Umbilical cord (tissue), 2 donors: ENCODE results near the gene RPS6KA1. TPM values are rescaled to one million over a fixed set of nuclear protein-coding genes. Genes with fewer than 3 reads are reported as not detected.
"Not testable (repeated sequence)": the region's sequence is repeated elsewhere in the genome, so short reads cannot be mapped to it uniquely, and the experiment has no call there.

Experiments used
- DNase-seq: peaks from one replicate; pipeline ENCODE4 v3.0.0-alpha.2; 2015; ENCODE audit warnings: low spot score
- total RNA-seq: library from RNA; depleted of rRNA; stranded (reverse); fragments of >200 nt; gene quantifications from one replicate; pipeline ENCODE4 v1.2.3, GENCODE V29; 2014; ENCODE audit warnings: low replicate concordance; ENCODE audit not compliant: insufficient read depth

Gene RPS6KA1
- total RNA-seq, result 11.1 TPM

GRCh38 chr1:26529655-26530409 lies at the start of gene RPS6KA1:
TSS of gene RPS6KA1 (plus strand) at chr1:26529761. CDS start at chr1:26529921, 160 bp downstream.
- peak; percentile 48 for DNase-seq

DNA sequence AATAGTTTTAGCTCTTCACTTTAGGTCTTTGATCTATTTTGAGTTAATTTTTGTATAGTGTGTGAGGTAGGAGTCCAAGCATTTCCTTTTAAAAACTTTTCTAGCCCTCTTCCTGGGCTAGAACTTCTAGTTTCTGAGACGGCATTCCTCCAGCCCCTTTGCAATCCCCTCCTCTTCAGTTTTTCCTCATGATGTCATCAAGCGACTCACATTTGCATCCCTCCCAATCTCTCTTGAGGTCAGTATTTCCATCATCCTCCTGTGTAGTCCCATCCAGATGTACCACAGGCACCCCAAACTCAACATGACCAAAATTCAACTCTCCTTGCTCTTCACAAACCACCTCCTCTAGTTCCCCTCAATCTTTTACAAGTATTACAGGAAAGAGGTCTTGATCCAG lies 46.6 kb upstream of the RPS6KA1 start:
- DNase-seq, result no peak

- no peak for DNase-seq
Measured at GRCh38 chr1:26483980-26484379, 45.6 kb upstream of the RPS6KA1 start.

- DNase-seq, result no peak
Measured at GRCh38 chr1:26490155-26490554, 39.4 kb upstream of the RPS6KA1 start.

- DNase-seq, result no peak
Measured at GRCh38 chr1:26493267-26493666, 36.3 kb upstream of the RPS6KA1 start.

GRCh38 chr1:26493938-26494337 lies 35.6 kb upstream of the RPS6KA1 start:
- no peak for DNase-seq

GRCh38 chr1:26496861-26497260 lies 32.7 kb upstream of the RPS6KA1 start:
- DNase-seq, result peak; percentile 60

GRCh38 chr1:26498894-26499293 lies 30.7 kb upstream of the RPS6KA1 start:
- DNase-seq, result no peak

DNA sequence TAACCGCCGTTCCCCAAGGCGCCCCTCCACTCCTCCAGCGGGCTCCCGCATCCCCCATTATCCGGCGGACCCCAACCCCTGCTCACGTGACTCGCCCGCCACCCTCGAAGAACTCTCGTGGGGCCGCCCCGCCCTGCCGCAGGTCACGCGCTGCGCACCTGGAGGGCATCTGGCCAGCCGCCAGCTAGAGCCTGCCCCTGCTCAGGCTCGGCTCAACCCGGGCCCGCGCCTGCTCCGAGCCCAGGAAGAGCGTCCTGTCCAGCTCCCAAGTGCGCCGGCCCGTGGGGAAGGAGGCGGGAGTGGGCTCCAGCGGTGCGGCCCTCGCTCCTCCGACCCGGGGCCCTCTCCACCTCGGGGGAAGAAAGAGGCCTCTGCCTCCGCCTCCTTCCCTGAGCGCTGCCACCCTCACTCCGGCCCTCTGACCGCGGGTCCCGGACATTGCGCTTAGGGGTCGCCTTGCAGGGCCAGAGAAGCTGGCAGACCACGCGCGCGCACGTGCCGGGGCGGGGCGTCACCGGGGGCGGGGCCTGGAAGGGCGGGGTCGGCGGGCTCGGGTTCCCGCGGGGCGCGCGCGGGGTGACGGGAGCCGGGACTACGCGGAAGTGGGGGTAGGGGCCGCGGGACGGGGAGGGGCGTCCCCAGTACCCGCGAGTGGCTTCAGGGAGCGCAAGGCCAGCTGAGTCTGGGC lies 28.9 kb upstream of the RPS6KA1 start:
- DNase-seq, result peak; percentile 91

DNA sequence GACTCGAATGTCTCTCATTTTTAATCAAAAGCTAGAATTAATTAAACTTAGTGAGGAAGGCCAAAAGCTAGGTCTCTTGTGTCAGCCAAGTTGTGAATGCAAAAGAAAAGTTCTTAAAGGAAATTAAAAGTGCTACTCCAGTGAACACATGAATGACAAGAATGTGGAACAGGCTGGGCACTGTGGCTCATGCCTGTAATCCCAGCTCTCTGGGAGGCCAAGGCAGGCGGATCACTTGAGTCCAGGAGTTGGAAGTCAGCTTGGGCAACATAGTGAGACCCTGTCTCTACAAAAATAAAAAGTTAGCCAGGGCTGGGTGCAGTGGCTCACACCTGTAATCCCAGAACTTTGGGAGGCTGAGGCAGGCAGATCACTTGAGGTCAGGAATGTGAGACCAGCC lies 18.9 kb upstream of the RPS6KA1 start:
- not testable (repeated sequence) for DNase-seq

DNA sequence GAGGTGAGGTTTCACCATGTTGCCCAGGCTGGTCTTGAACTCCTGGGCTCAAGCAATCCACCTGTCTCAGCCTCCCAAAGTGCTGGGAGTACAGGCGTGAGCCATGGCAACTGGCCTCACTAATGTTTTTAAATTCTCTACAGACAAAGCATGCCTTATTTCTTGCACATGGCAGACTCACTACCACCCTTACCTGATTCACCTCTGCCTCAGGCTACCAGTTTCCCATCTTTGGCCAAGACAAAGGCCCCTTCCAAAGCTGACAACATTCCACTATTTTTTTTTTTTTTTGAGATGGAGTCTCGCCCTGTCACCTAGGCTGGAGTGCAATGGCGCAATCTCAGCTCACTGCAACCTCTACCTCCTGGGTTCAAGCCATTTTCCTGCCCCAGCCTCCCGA lies 13.7 kb upstream of the RPS6KA1 start:
- DNase-seq, result not testable (repeated sequence)

DNA sequence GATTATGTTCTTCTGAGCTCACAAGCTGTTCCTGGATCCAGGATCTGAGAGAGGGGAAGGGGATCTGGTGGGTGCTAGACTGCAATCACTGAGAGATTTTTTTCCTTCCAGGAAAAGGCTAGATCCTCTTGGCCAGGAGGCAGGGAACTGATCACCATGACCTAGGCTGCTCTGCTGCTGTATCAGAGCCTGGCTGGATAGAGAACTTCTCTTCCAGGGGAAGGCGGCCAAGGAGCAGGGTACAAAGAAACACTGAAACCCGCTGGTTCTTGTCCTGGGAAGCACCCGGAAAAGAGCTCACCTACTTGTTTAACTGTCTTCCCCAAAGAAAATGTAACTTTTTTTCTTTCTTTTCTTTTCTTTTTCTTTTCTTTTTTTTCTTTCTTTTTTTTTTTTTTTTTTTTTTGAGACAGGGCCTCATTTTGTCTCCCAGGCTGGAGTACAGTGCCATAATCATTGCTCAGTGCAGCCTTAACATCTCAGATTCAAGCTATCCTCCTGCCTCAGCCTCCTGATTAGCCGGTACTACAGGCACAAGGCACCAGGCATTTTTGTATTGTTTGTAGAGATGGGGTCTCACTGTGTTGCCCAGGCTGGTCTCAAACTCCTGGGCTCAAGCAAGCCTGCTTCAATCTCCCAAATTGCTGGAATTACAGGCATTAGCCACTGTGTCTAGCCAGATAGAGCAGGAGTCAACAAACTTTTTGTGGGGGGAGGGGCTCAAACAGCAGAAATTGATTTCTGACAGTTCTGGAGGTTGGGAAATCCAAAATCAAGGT lies 12.4 kb upstream of the RPS6KA1 start:
- DNase-seq, result no peak

DNA sequence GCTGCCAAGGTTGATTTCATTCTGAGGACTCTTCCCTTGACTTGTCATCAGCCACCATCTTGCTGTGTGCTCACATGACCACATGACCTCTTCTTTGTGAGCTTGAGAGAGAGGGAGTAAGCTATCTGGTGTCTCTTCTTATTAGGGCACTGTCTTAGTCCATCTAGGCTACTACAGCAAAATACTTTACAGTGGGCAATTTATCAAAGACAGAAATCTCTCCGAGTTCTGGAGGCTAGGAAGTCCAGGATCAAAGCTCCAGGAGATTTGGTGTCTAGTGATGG lies 11.9 kb upstream of the RPS6KA1 start:
- DNase-seq, result no peak

DNA sequence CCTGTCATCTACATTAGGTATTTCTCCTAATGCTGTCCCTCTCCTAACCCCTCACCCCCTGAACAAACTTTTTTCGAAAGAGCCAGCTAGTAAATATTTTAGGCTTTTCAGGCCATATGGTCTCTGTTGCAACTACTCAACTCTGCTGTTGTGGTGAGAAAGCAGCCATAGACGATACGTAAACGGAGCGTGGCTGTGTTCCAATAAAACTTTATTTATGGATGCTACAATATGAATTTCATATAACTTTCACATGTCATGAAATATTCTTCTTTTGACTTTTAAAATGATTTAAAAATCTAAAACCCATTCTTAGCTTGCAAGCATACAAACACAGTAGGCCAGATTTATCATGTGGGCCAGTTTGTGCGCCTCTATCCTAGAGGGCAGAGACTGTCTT lies 11.2 kb upstream of the RPS6KA1 start:
- no peak for DNase-seq

GRCh38 chr1:26520339-26520738 lies 9.2 kb upstream of the RPS6KA1 start:
- DNase-seq, result no peak

GRCh38 chr1:26521669-26522030 lies 7.9 kb upstream of the RPS6KA1 start:
- no peak for DNase-seq

GRCh38 chr1:26522073-26522472 lies 7.5 kb upstream of the RPS6KA1 start:
- no peak for DNase-seq

DNA sequence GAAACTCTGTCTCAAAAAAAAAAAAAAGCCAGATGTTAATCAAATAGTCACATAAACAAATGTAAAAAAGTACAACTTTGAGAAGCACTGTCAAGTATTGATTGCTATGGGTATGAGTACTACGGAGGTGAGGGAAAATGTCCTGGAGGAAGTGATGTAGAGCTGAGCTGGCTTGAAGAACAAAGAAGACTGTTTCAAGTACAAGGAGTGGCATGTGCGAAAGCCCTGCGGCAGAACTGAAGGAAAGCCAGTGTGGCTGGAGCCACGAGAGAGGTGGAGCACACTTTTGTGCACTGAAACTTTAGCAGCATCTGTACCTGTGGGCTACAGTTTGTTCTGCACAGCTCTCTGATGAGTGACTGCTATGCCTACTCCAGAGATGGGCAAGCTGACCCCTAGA lies 5.4 kb upstream of the RPS6KA1 start:
- no peak for DNase-seq

DNA sequence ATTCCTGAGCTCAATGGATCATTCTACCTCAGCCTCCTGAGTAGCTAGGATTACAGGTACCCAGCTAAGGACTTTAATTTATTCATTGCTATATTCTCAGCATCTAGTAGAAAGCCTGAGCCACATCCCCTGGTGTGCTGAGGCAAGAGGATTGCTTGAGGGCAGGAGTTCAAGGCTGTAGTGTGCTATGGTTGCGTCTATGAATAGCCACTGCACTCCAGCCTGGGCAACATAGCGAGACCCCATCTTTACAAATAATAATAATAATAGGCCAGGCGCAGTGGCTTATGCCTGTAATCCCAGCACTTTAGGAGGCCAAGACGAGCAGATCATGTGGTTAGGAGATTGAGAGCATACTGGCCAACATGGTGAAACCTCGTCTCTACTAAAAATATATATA lies 3.3 kb upstream of the RPS6KA1 start:
- DNase-seq, result no peak

GRCh38 chr1:26529405-26529654 lies 231 bp upstream of the RPS6KA1 start:
- DNase-seq, result no peak

- no peak for DNase-seq
Measured at GRCh38 chr1:26530410-26530894, 891 bp downstream of the RPS6KA1 start.

DNA sequence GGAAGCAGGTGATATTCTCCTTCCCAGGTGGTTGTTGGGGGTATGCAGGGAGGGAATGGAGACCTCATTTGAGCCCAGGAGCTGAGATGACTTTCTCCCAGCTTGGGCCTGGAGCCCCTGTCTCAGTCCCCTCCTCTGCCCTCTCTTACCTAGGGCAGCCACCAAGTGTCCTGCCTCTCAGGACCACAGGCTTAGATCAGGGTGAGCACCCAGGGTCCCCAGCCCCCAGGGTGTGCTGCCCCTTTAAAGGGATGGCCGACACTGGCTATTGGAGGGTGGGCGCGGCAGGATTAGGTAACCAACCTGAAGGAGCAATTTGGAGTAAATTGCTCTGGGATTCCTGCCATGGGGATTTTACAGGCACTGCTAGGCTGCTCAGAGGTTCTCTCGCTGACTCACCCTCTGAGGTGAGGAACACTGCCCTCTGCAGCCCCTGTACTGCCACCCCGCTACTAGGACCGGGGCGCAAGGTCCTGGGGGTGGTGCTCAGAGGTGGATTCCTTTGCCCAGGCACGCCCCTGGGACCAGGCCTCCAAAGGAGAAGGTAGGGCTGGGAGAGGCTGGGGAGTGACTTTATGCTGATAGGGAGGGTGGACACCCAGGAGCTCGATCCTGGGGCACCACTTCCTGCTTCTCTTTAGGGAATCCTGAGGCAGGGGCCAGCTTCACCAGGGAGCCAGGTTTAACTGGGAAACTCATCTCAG lies 1.5 kb downstream of the RPS6KA1 start:
- peak; percentile 32 for DNase-seq
